OCI-LY7 (cell line): Measurements from ENCODE around the gene MROH2A. TPM values are rescaled to one million over a fixed set of nuclear protein-coding genes. Genes with fewer than 3 reads are reported as not detected.

Experiments
- BruUV-seq: library from RNA; stranded (reverse); fragments of 400-500 nt; replicated peaks from 2 replicates; lab custom pipeline; 2021; lab: Mats Ljungman, UMichigan
- CTCF ChIA-PET: fragments of 300-600 bp; sonication (Branson Sonifier 250); formaldehyde crosslinking; loops from one replicate; lab custom pipeline; 2022; ENCODE audit warnings: antibody characterized with exemption; ENCODE audit not compliant: unreplicated experiment; lab: Charles Lee
- POLR2A ChIA-PET: fragments of 300-600 bp; sonication (Branson Sonifier 250); formaldehyde crosslinking; loops from one replicate; lab custom pipeline; 2022; ENCODE audit warnings: antibody characterized with exemption; lab: Charles Lee
- DNase-seq: peaks from one replicate; pipeline ENCODE4 v3.0.0-alpha.2; 2015; ENCODE audit warnings: low spot score
- H2AFZ ChIP-seq: fragments of 200-600 bp; sonication (generic), shearing (Covaris generic); 2 replicates; pipeline ENCODE4 v1.6.1; 2014; ENCODE audit warnings: mild to moderate bottlenecking, antibody characterized with exemption, low read length, moderate library complexity
- H3K27ac ChIP-seq: fragments of 200-600 bp; sonication (generic); 2 replicates; pipeline ENCODE4 v1.5.1; 2014; ENCODE audit warnings: mixed run types, low read depth, mild to moderate bottlenecking, moderate library complexity, low read length, inconsistent platforms; ENCODE audit not compliant: poor library complexity, severe bottlenecking
- H3K36me3 ChIP-seq: fragments of 200-600 bp; sonication (generic); 2 replicates; pipeline ENCODE4 v1.6.1; 2014; ENCODE audit warnings: mild to moderate bottlenecking, antibody characterized with exemption, low read length, moderate library complexity, mixed read lengths; ENCODE audit not compliant: insufficient read depth
- H3K4me1 ChIP-seq: fragments of 200-600 bp; sonication (generic); 2 replicates; pipeline ENCODE4 v1.5.1; 2014; ENCODE audit warnings: mild to moderate bottlenecking, low read length; ENCODE audit not compliant: insufficient read depth, poor library complexity, severe bottlenecking
- H3K4me2 ChIP-seq: fragments of 200-600 bp; sonication (generic); 2 replicates; pipeline ENCODE4 v1.6.1; 2014; ENCODE audit warnings: mild to moderate bottlenecking, low read length
- H3K4me3 ChIP-seq: fragments of 200-600 bp; sonication (generic); 2 replicates; pipeline ENCODE4 v1.5.1; 2014; ENCODE audit warnings: mild to moderate bottlenecking, low read depth, low read length; ENCODE audit not compliant: poor library complexity, severe bottlenecking
- H3K79me2 ChIP-seq: fragments of 200-600 bp; sonication (generic); 2 replicates; pipeline ENCODE4 v1.6.1; 2016; ENCODE audit warnings: low read depth, mild to moderate bottlenecking, low read length, moderate library complexity, mixed read lengths; ENCODE audit not compliant: insufficient read depth
- H3K9me2 ChIP-seq: fragments of 200-600 bp; sonication (generic); 2 replicates; pipeline ENCODE4 v1.6.1; 2016; ENCODE audit warnings: mild to moderate bottlenecking, low read length, mixed read lengths; ENCODE audit not compliant: insufficient read depth
- H3K9me3 ChIP-seq: fragments of 200-600 bp; sonication (generic); 2 replicates; pipeline ENCODE4 v1.6.1; 2014; ENCODE audit warnings: mild to moderate bottlenecking, mixed run types, low read length, mixed read lengths
- H4K20me1 ChIP-seq: fragments of 200-600 bp; sonication (generic); 2 replicates; pipeline ENCODE4 v1.6.1; 2014; ENCODE audit warnings: mild to moderate bottlenecking, antibody characterized with exemption, low read length, moderate library complexity, mixed read lengths; ENCODE audit not compliant: insufficient read depth
- EZH2phosphoT487 ChIP-seq: fragments of 200-600 bp; sonication (generic); IDR thresholded peaks from 2 replicates; pipeline ENCODE4 v1.6.1; 2018; ENCODE audit warnings: low read depth, borderline replicate concordance, mild to moderate bottlenecking, mixed run types, antibody characterized with exemption, low read length, moderate library complexity, mixed read lengths
- intact Hi-C: fragments of 100-400 bp; cut with micrococcal nuclease; formaldehyde crosslinking; loops from one replicate; pipeline ENCODE4 v1.10.0; 2022; ENCODE audit not compliant: unreplicated experiment
- total RNA-seq, 2 experiments: library from RNA; depleted of rRNA in 1 of 2; stranded (reverse); fragments of >200 nt in 1 of 2; shearing (Covaris generic) in 1 of 2; gene quantifications; 2 replicates each; pipeline ENCODE4 v1.2.3, GENCODE V29; 2014 to 2022
- TF ChIP-seq, protein P1 (sequence below): fragments of 200-600 bp; sonication (generic); conservative IDR thresholded peaks from 2 replicates; pipeline ENCODE4 v1.5.1; 2014; ENCODE audit warnings: mild to moderate bottlenecking, antibody characterized with exemption, low read length, moderate library complexity, mixed read lengths

MROH2A gene
- total RNA-seq, 2 experiments from 2014 or later = not detected

DNA sequence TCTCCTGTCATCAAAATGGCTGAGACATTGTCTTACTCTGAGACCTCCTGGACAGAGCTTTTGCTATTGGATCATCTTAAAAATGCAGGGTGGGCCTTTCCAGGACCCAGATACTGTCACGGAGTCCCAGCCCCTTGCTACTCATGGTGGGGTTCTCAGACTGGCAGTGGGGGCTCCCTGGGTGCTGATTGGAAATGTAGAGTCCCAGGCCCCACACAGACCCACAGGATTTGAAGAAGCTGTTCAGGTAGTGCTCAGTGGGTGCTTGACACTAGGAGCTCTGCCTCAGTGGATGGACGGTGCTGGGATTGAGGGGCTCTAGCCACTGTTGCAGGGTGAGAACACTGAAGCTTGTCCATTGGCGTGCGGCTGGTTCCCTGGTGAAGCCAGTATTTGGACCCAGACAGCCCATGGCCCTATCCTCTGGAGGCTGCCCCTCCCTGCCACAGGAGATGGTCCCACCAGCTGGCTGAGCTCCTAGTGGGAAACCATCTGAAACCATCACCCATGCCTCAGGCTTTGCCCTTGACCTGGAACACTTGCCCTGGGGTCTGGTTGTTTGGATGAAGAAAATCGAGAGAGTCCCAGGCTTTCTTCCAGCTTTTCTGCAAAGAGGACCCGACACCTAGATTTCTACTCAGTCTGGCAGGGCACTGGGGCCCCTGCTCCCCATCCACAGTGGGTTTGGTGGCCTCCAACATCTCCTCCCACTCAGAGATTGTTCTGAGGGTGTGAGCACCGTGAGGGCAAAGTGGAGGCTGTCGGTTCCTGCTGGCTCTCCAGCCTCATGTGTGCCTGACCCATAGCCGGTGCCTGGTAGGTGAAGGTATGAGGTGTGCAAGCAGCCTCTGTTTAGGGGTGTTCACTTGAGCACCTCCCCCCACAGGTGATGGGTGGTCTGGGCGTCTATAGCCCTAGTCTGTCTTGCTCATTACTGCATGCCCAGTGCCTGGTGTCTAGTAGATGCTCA lies 30.1 kb downstream of the MROH2A start:
- ChIA-PET CTCF (no interaction called here), POLR2A (no interaction called here)
- intact Hi-C loops = no loop called here
- DNase-seq = no peak
- no peaks in the 10 kb centered on the region for H3K36me3 ChIP-seq
- no peak overlapping the region for H3K4me3 ChIP-seq
- H3K4me2 ChIP-seq = no peak overlapping the region
- H3K79me2 ChIP-seq = no peaks in the 10 kb centered on the region
- no peaks in the 10 kb centered on the region for H3K9me2 ChIP-seq
- H3K27ac ChIP-seq = no peak overlapping the region
- BruUV-seq = no TSS peak
- no peak overlapping the region for H2AFZ ChIP-seq
- no peaks in the 10 kb centered on the region for H3K4me1 ChIP-seq
- no peaks in the 10 kb centered on the region for H3K9me3 ChIP-seq
- H4K20me1 ChIP-seq = no peaks in the 10 kb centered on the region
- TF ChIP-seq, protein P1, sequence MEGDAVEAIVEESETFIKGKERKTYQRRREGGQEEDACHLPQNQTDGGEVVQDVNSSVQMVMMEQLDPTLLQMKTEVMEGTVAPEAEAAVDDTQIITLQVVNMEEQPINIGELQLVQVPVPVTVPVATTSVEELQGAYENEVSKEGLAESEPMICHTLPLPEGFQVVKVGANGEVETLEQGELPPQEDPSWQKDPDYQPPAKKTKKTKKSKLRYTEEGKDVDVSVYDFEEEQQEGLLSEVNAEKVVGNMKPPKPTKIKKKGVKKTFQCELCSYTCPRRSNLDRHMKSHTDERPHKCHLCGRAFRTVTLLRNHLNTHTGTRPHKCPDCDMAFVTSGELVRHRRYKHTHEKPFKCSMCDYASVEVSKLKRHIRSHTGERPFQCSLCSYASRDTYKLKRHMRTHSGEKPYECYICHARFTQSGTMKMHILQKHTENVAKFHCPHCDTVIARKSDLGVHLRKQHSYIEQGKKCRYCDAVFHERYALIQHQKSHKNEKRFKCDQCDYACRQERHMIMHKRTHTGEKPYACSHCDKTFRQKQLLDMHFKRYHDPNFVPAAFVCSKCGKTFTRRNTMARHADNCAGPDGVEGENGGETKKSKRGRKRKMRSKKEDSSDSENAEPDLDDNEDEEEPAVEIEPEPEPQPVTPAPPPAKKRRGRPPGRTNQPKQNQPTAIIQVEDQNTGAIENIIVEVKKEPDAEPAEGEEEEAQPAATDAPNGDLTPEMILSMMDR = no peak
- no peak for TF ChIP-seq EZH2phosphoT487

DNA sequence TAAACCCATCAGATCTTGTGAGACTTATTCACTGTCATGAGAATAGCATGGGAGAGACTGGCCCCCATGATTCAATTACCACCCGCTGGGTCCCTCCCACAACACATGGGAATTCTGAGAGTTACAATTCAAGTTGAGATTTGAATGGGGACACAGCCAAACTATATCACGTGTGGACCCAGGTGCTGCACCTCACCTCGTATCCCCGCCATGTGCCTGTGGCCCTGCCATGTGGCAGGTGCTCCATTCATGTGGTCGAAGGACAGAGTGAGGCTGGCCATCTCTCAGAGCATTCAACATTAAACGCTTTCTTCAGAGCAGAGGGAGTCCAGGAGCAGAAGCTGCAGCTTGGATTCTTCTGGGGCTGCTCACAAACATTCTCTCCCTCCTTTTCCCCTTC lies 32.3 kb downstream of the MROH2A start:
- ChIA-PET CTCF (no interaction called here), POLR2A (no interaction called here)
- Histone ChIP-seq H3K79me2 (no peaks in the 10 kb centered on the region), H3K27ac (no peak overlapping the region), H3K36me3 (no peaks in the 10 kb centered on the region), H3K4me1 (no peaks in the 10 kb centered on the region), H3K9me2 (no peaks in the 10 kb centered on the region), H3K4me3 (no peak overlapping the region), H2AFZ (no peak overlapping the region), H3K4me2 (no peak overlapping the region), H3K9me3 (no peaks in the 10 kb centered on the region), H4K20me1 (no peaks in the 10 kb centered on the region)
- intact Hi-C loops = no loop called here
- TF ChIP-seq EZH2phosphoT487 = no peak
- TF ChIP-seq, protein P1 = no peak
- no peak for DNase-seq
- no TSS peak for BruUV-seq

DNA sequence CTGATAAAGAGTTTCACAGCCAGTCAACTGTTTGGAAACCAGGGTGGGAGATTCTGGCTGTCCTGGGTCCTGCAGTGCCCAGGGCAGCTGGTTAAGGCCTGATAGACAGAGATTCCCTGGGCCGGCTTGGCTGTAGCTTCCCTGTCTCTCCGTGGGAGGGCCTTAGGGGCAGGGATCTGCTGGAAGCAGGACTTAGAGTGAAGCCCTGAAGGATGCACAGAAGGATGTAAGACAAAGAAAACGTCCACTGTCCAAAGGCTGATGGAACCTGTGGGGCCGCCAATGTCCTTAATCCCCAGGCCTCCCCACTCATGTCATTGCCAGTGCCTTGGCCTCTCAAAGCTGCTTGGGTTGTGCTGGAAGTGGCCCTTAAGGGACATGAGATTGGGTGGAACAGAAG lies 33.0 kb downstream of the MROH2A start:
- no peak overlapping the region for H3K27ac ChIP-seq
- TF ChIP-seq EZH2phosphoT487 = no peak
- H2AFZ ChIP-seq = no peak overlapping the region
- no TSS peak for BruUV-seq
- no peak overlapping the region for H3K4me2 ChIP-seq
- no peaks in the 10 kb centered on the region for H3K9me3 ChIP-seq
- CTCF ChIA-PET = no interaction called here
- H3K4me1 ChIP-seq = no peaks in the 10 kb centered on the region
- H4K20me1 ChIP-seq = no peaks in the 10 kb centered on the region
- no peaks in the 10 kb centered on the region for H3K79me2 ChIP-seq
- intact Hi-C loops = no loop called here
- H3K9me2 ChIP-seq = no peaks in the 10 kb centered on the region
- H3K4me3 ChIP-seq = no peak overlapping the region
- no peaks in the 10 kb centered on the region for H3K36me3 ChIP-seq
- no peak for DNase-seq
- POLR2A ChIA-PET = interaction anchor here (0.6 kb wide), 1 partner anchor 616 kb away, joined by 7 read pairs; no protein-coding TSS in a partner anchor
